Smooth muscle cell (in vitro differentiated cells): ENCODE results near the gene FRMPD4. TPM values are rescaled to one million over a fixed set of nuclear protein-coding genes. Genes with fewer than 3 reads are reported as not detected.

Experiments used
- DNase-seq: peaks from one replicate; lab custom pipeline; 2025; ENCODE audit not compliant: unreplicated experiment; lab: John Stamatoyannopoulos, UW
- H2AFZ ChIP-seq: fragments of 200-600 bp; sonication (generic); 2 replicates; pipeline ENCODE4 v1.6.0; 2016; ENCODE audit warnings: antibody characterized with exemption, low read depth, mild to moderate bottlenecking
- H3F3A ChIP-seq: fragments of 200-600 bp; sonication (generic); 2 replicates; pipeline ENCODE4 v1.6.0; 2017; ENCODE audit warnings: antibody characterized with exemption, low read depth
- H3K27ac ChIP-seq: fragments of 200-600 bp; sonication (generic); 2 replicates; pipeline ENCODE4 v1.5.1; 2016; ENCODE audit warnings: low read depth, mild to moderate bottlenecking
- H3K27me3 ChIP-seq: fragments of 200-600 bp; sonication (generic); 2 replicates; pipeline ENCODE4 v1.6.1; 2016; ENCODE audit warnings: low read depth, mild to moderate bottlenecking
- H3K36me3 ChIP-seq: fragments of 200-600 bp; sonication (generic); 2 replicates; pipeline ENCODE4 v1.5.1; 2016; ENCODE audit warnings: low read depth
- H3K4me1 ChIP-seq: fragments of 200-600 bp; sonication (generic); 2 replicates; pipeline ENCODE4 v1.5.1; 2016; ENCODE audit warnings: low read depth
- H3K4me2 ChIP-seq: fragments of 200-600 bp; sonication (generic); 2 replicates; pipeline ENCODE4 v1.6.0; 2016; ENCODE audit warnings: mild to moderate bottlenecking
- H3K4me3 ChIP-seq: fragments of 200-600 bp; sonication (generic); 2 replicates; pipeline ENCODE4 v1.5.1; 2016; ENCODE audit warnings: mild to moderate bottlenecking
- H3K79me2 ChIP-seq: fragments of 200-600 bp; sonication (generic); 2 replicates; pipeline ENCODE4 v1.6.0; 2016; ENCODE audit warnings: low read depth, mild to moderate bottlenecking
- H3K9ac ChIP-seq: fragments of 200-600 bp; sonication (generic); 2 replicates; pipeline ENCODE4 v1.6.0; 2016; ENCODE audit warnings: low read depth
- H3K9me3 ChIP-seq: fragments of 200-600 bp; sonication (generic); replicated peaks from 2 replicates; pipeline ENCODE4 v1.5.1; 2016; ENCODE audit warnings: low read depth
- H4K20me1 ChIP-seq: fragments of 200-600 bp; sonication (generic); 2 replicates; pipeline ENCODE4 v1.6.0; 2016; ENCODE audit warnings: low read depth
- WGBS: methylation state at CpG from one replicate; pipeline ENCODE4 v1.1.7; 2016; ENCODE audit warnings: low lambda C conversion rate; 5-methylcytosine and 5-hydroxymethylcytosine counted together
- polyA plus RNA-seq: library from polyadenylated mRNA; unstranded; fragments of >200 nt; fragmentation: Nextera tagmentation; extraction: Ambion mirVana; gene quantifications from 2 replicates; pipeline ENCODE4 v1.2.1, GENCODE V29; 2016
- total RNA-seq: library from RNA; depleted of rRNA; stranded (reverse); fragments of >200 nt; gene quantifications from 2 replicates; pipeline ENCODE4 v1.2.3, GENCODE V29; 2014
- TF ChIP-seq, protein P1 (sequence below): fragments of 200-600 bp; sonication (generic); IDR thresholded peaks from 2 replicates; pipeline ENCODE4 v1.5.1; 2017; ENCODE audit warnings: borderline replicate concordance, mild to moderate bottlenecking, antibody characterized with exemption; ENCODE audit not compliant: insufficient read depth, poor library complexity, severe bottlenecking

Gene FRMPD4
- total and polyA plus RNA-seq, 2 experiments from 2014 or later, result 0.13 TPM; not detected in 1

- Histone ChIP-seq H3K79me2 (no peaks in the 10 kb centered on the region), H3K9me3 (peaks cover 7% of the 10 kb centered on the region), H3K36me3 (no peaks in the 10 kb centered on the region), H4K20me1 (no peaks in the 10 kb centered on the region), H3K27ac (no peak overlapping the region), H3K4me1 (no peaks in the 10 kb centered on the region), H2AFZ (no peak overlapping the region), H3F3A (no peaks in the 10 kb centered on the region), H3K4me2 (no peak overlapping the region), H3K9ac (no peak overlapping the region), H3K27me3 (no peaks in the 10 kb centered on the region), H3K4me3 (no peak overlapping the region)
- no peak for DNase-seq
- WGBS, result 77% methylated on average over 1 of the region's 1 CpG
- TF ChIP-seq, protein P1, sequence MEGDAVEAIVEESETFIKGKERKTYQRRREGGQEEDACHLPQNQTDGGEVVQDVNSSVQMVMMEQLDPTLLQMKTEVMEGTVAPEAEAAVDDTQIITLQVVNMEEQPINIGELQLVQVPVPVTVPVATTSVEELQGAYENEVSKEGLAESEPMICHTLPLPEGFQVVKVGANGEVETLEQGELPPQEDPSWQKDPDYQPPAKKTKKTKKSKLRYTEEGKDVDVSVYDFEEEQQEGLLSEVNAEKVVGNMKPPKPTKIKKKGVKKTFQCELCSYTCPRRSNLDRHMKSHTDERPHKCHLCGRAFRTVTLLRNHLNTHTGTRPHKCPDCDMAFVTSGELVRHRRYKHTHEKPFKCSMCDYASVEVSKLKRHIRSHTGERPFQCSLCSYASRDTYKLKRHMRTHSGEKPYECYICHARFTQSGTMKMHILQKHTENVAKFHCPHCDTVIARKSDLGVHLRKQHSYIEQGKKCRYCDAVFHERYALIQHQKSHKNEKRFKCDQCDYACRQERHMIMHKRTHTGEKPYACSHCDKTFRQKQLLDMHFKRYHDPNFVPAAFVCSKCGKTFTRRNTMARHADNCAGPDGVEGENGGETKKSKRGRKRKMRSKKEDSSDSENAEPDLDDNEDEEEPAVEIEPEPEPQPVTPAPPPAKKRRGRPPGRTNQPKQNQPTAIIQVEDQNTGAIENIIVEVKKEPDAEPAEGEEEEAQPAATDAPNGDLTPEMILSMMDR, result no peak
Observed at GRCh38 chrX:12401252-12401651, 263.0 kb downstream of the FRMPD4 start.

GRCh38 chrX:12403474-12404082 is 265.3 kb downstream of the FRMPD4 start:
- H3K27ac ChIP-seq, result no peak overlapping the region
- TF ChIP-seq, protein P1, result no peak
- H2AFZ ChIP-seq, result no peak overlapping the region
- H3F3A ChIP-seq, result no peaks in the 10 kb centered on the region
- no peaks in the 10 kb centered on the region for H4K20me1 ChIP-seq
- H3K4me2 ChIP-seq, result no peak overlapping the region
- H3K36me3 ChIP-seq, result no peaks in the 10 kb centered on the region
- H3K79me2 ChIP-seq, result no peaks in the 10 kb centered on the region
- no peak overlapping the region for H3K4me3 ChIP-seq
- WGBS, result 86% methylated on average over 3 of the region's 3 CpGs
- H3K4me1 ChIP-seq, result no peaks in the 10 kb centered on the region
- no peaks in the 10 kb centered on the region for H3K27me3 ChIP-seq
- no peak for DNase-seq
- peaks cover 2% of the 10 kb centered on the region for H3K9me3 ChIP-seq
- H3K9ac ChIP-seq, result no peak overlapping the region

DNA sequence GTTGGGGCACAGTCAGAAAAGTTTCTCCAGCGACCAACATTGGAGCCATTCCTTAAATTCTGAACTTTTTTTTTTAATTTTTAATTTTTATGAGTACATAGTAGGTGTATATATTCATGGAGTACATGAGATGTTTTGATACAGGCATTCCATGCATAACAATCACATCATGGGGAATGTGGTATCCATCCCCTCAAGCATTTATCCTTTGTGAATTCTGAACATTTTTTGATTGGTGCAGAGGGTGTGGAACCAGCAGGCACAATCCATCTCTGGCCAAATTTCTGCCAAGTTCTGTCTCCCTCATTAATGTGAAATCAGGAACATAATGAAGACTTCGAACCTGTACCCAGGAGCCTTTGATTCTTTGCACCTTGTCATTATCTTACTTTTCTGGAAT is 267.0 kb downstream of the FRMPD4 start:
- Histone ChIP-seq H3K9ac (no peak overlapping the region), H3K36me3 (no peaks in the 10 kb centered on the region), H3K27ac (no peak overlapping the region), H2AFZ (no peak overlapping the region), H4K20me1 (no peaks in the 10 kb centered on the region), H3K4me2 (no peak overlapping the region), H3F3A (no peaks in the 10 kb centered on the region), H3K4me3 (no peak overlapping the region), H3K4me1 (no peaks in the 10 kb centered on the region), H3K27me3 (no peaks in the 10 kb centered on the region), H3K9me3 (peaks cover 2% of the 10 kb centered on the region), H3K79me2 (no peaks in the 10 kb centered on the region)
- no peak for DNase-seq
- TF ChIP-seq, protein P1, result no peak
- 50% methylated on average over 2 of the region's 2 CpGs for WGBS

DNA sequence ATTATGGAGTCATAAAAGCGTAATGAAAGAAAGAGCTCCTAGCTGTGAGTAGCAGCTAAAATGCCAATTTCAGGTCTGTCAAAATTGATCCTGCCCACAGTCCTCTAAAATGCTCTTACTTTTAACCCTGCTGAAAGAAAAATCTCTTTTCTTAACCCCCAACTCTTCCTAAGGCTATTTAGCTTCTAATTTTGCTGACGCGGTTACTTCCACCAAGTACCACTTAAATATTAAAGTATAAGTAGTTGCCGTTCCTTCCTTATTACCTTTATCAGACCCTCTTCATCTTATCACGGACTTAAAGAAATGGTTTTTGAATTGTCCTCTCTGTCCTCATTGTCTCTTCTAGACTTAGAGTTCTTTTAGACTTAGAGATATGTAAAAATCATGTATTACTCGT is 272.2 kb downstream of the FRMPD4 start:
- Histone ChIP-seq H3K4me1 (no peaks in the 10 kb centered on the region), H2AFZ (no peak overlapping the region), H3K27ac (no peak overlapping the region), H3K9me3 (no peaks in the 10 kb centered on the region), H3K9ac (no peak overlapping the region), H3K4me3 (no peak overlapping the region), H3K36me3 (no peaks in the 10 kb centered on the region), H3K27me3 (no peaks in the 10 kb centered on the region), H3F3A (no peaks in the 10 kb centered on the region), H4K20me1 (no peaks in the 10 kb centered on the region), H3K4me2 (no peak overlapping the region), H3K79me2 (no peaks in the 10 kb centered on the region)
- TF ChIP-seq, protein P1, result no peak
- DNase-seq, result no peak
- 83% methylated on average over 6 of the region's 6 CpGs for WGBS
